Heart left ventricle (tissue), 13 donors: Measurements from ENCODE around the gene MKLN1.

Experiments used
- POLR2A ChIP-seq, 2 donors: fragments of 450-650 bp; IDR thresholded peaks; one replicate each; pipeline ENCODE4 v1.6.1; 2017; ENCODE audit warnings: antibody characterized with exemption in 2 of 2, mild to moderate bottlenecking in 2 of 2, moderate library complexity in 2 of 2
- TF ChIP-seq, protein P1 (sequence below), 12 donors: fragments of 200-600 bp; sonication (generic) in 4 of 12; IDR thresholded peaks; one replicate each; pipeline versions ENCODE4 v1.5.0 to v1.8.0; 2018 to 2022; ENCODE audit warnings: antibody characterized with exemption in 12 of 12, mild to moderate bottlenecking in 5 of 12
- donor health status: ischemic (EF 13 %, LVEDD 7.1; RV severe dilation, severe dysfunction).
- donor health status: DM: no; HTN: yes; CAD: no.
- donor health status: DM: no; HTN: no; CAD: no.
- donor health status: ischemic (EF 25% LVEDD 6.9; RV normal size, moderate dysfunction).
- donor health status: ischemic (EF 25% LVEDD 5.7; RV mildly dilated, moderate dysfunction).
- donor health status: ischemic (EF 35%, LVEDD 5.7; RV mildly dilated, moderate dysfunction).
- donor health status: nonischemic (EF 11% LVEDD 7.7; RV severe dilation, severe dysfunction).
- donor health status: DM: yes; HTN: yes; CAD: no.
- donor health status: PGD.
- donor health status: ischemic (EF 29% LVEDD 5.4; RV normal size, mild dysfunction).
- donor health status: nonischemic (EF 23%, LVEDD 6.1; RV moderate dilation, normal function).

GRCh38 chr7:131444683-131445082 is 117.0 kb downstream of the MKLN1 start:
- TF ChIP-seq, protein P1, sequence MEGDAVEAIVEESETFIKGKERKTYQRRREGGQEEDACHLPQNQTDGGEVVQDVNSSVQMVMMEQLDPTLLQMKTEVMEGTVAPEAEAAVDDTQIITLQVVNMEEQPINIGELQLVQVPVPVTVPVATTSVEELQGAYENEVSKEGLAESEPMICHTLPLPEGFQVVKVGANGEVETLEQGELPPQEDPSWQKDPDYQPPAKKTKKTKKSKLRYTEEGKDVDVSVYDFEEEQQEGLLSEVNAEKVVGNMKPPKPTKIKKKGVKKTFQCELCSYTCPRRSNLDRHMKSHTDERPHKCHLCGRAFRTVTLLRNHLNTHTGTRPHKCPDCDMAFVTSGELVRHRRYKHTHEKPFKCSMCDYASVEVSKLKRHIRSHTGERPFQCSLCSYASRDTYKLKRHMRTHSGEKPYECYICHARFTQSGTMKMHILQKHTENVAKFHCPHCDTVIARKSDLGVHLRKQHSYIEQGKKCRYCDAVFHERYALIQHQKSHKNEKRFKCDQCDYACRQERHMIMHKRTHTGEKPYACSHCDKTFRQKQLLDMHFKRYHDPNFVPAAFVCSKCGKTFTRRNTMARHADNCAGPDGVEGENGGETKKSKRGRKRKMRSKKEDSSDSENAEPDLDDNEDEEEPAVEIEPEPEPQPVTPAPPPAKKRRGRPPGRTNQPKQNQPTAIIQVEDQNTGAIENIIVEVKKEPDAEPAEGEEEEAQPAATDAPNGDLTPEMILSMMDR (IDR thresholded peaks at IDR 0.05): no peak
- no peak for TF ChIP-seq POLR2A (IDR thresholded peaks at IDR 0.05)
